MM.1S (cell line): ENCODE measurements around the gene DAB1.

Source experiments
- DNase-seq: peaks from one replicate; pipeline ENCODE4 v3.0.0-alpha.2; 2015
- H2AFZ ChIP-seq: fragments of 300-600 bp; sonication (generic); 2 replicates; pipeline ENCODE4 v1.6.0; 2016; ENCODE audit warnings: antibody characterized with exemption, low read length
- H3F3A ChIP-seq: fragments of 300-600 bp; sonication (generic); 2 replicates; pipeline ENCODE4 v1.6.1; 2016; ENCODE audit warnings: mild to moderate bottlenecking, antibody characterized with exemption, low read length, moderate library complexity, mixed read lengths; ENCODE audit not compliant: insufficient read depth
- H3K27ac ChIP-seq: fragments of 300-600 bp; sonication (generic); 2 replicates; pipeline ENCODE4 v1.5.1; 2016; ENCODE audit warnings: mild to moderate bottlenecking, low read length
- H3K27me3 ChIP-seq: fragments of 300-600 bp; sonication (generic); replicated peaks from 2 replicates; pipeline ENCODE4 v1.6.0; 2016; ENCODE audit warnings: low read length; ENCODE audit not compliant: insufficient read depth
- H3K36me3 ChIP-seq: fragments of 300-600 bp; sonication (generic); replicated peaks from 2 replicates; pipeline ENCODE4 v1.6.1; 2016; ENCODE audit warnings: mild to moderate bottlenecking, low read length, mixed read lengths; ENCODE audit not compliant: insufficient read depth
- H3K4me1 ChIP-seq: fragments of 300-600 bp; sonication (generic); 2 replicates; pipeline ENCODE4 v1.6.1; 2016; ENCODE audit warnings: low read length, mixed read lengths
- H3K4me2 ChIP-seq: fragments of 300-600 bp; sonication (generic); 2 replicates; pipeline ENCODE4 v1.6.0; 2016; ENCODE audit warnings: low read depth, low read length
- H3K4me3 ChIP-seq: fragments of 300-600 bp; sonication (generic); 2 replicates; pipeline ENCODE4 v1.5.1; 2016; ENCODE audit warnings: low read length, mixed read lengths
- H3K79me2 ChIP-seq: fragments of 300-600 bp; sonication (generic); 2 replicates; pipeline ENCODE4 v1.6.1; 2016; ENCODE audit warnings: mixed run types, low read length, mixed read lengths
- H3K9ac ChIP-seq: fragments of 300-600 bp; sonication (generic); 2 replicates; pipeline ENCODE4 v1.6.1; 2016; ENCODE audit warnings: low read length, mixed read lengths
- H3K9me2 ChIP-seq: fragments of 300-600 bp; sonication (generic); replicated peaks from 2 replicates; pipeline ENCODE4 v1.6.1; 2016; ENCODE audit warnings: mild to moderate bottlenecking, low read length, mixed read lengths; ENCODE audit not compliant: insufficient read depth
- H3K9me3 ChIP-seq: fragments of 300-600 bp; sonication (generic); replicated peaks from 2 replicates; pipeline ENCODE4 v1.6.1; 2016; ENCODE audit warnings: mild to moderate bottlenecking, low read length, mixed read lengths; ENCODE audit not compliant: insufficient read depth
- H4K20me1 ChIP-seq: fragments of 300-600 bp; sonication (generic); 2 replicates; pipeline ENCODE4 v1.6.1; 2016; ENCODE audit warnings: mild to moderate bottlenecking, low read length, moderate library complexity, mixed read lengths; ENCODE audit not compliant: insufficient read depth
- CTCF ChIP-seq: fragments of 300-600 bp; sonication (generic); IDR thresholded peaks from 2 replicates; pipeline ENCODE4 v1.5.1; 2016; ENCODE audit warnings: antibody characterized with exemption, low read length, mixed read lengths
- EZH2 ChIP-seq: fragments of 300-600 bp; sonication (generic); optimal IDR thresholded peaks from 2 replicates; pipeline ENCODE3; 2017; ENCODE audit warnings: low read depth, mild to moderate bottlenecking, antibody characterized with exemption, low read length, mixed read lengths
- EZH2phosphoT487 ChIP-seq: fragments of 300-600 bp; sonication (generic); IDR thresholded peaks from 2 replicates; pipeline ENCODE4 v1.6.1; 2018; ENCODE audit warnings: antibody characterized with exemption, low read length

The DAB1 gene

GRCh38 chr1:57470036-57470435, 46.2 kb upstream of the DAB1 start:
- Histone ChIP-seq H3K9me2 (no peaks in the 10 kb centered on the region), H4K20me1 (no peaks in the 10 kb centered on the region), H3K79me2 (no peaks in the 10 kb centered on the region), H3K9me3 (no peaks in the 10 kb centered on the region), H3K27ac (no peak overlapping the region), H3F3A (no peaks in the 10 kb centered on the region), H3K36me3 (no peaks in the 10 kb centered on the region), H2AFZ (no peak overlapping the region), H3K4me1 (no peaks in the 10 kb centered on the region), H3K9ac (no peak overlapping the region), H3K4me3 (no peak overlapping the region), H3K27me3 (no peaks in the 10 kb centered on the region), H3K4me2 (no peak overlapping the region)
- DNase-seq: no peak
- no peak for TF ChIP-seq CTCF
- no peak for TF ChIP-seq EZH2phosphoT487
- no peak for TF ChIP-seq EZH2

- H4K20me1 ChIP-seq: no peaks in the 10 kb centered on the region
- no peak overlapping the region for H3K4me3 ChIP-seq
- no peaks in the 10 kb centered on the region for H3F3A ChIP-seq
- H3K79me2 ChIP-seq: no peaks in the 10 kb centered on the region
- H3K27ac ChIP-seq: no peak overlapping the region
- no peak overlapping the region for H3K4me2 ChIP-seq
- H3K27me3 ChIP-seq: no peaks in the 10 kb centered on the region
- H3K9me3 ChIP-seq: no peaks in the 10 kb centered on the region
- no peak overlapping the region for H3K9ac ChIP-seq
- TF ChIP-seq EZH2: no peak
- TF ChIP-seq CTCF: no peak
- TF ChIP-seq EZH2phosphoT487: no peak
- no peaks in the 10 kb centered on the region for H3K9me2 ChIP-seq
- H2AFZ ChIP-seq: no peak overlapping the region
- H3K4me1 ChIP-seq: no peaks in the 10 kb centered on the region
- DNase-seq: no peak
- H3K36me3 ChIP-seq: no peaks in the 10 kb centered on the region
Measured at GRCh38 chr1:57468641-57469523, 45.0 kb upstream of the DAB1 start.

- H3K9ac ChIP-seq: no peak overlapping the region
- TF ChIP-seq EZH2phosphoT487 (no peak), CTCF (no peak), EZH2 (no peak)
- DNase-seq: no peak
- H3K27ac ChIP-seq: no peak overlapping the region
- no peaks in the 10 kb centered on the region for H3K9me3 ChIP-seq
- no peaks in the 10 kb centered on the region for H3K9me2 ChIP-seq
- no peaks in the 10 kb centered on the region for H3F3A ChIP-seq
- no peaks in the 10 kb centered on the region for H3K79me2 ChIP-seq
- no peak overlapping the region for H3K4me2 ChIP-seq
- no peaks in the 10 kb centered on the region for H4K20me1 ChIP-seq
- no peaks in the 10 kb centered on the region for H3K27me3 ChIP-seq
- no peaks in the 10 kb centered on the region for H3K36me3 ChIP-seq
- no peak overlapping the region for H2AFZ ChIP-seq
- H3K4me1 ChIP-seq: no peaks in the 10 kb centered on the region
- no peak overlapping the region for H3K4me3 ChIP-seq
Measured at GRCh38 chr1:57467830-57468229, 44.0 kb upstream of the DAB1 start.
